ENCODE data around the gene MICAL1. TPM values are rescaled to one million over a fixed set of nuclear protein-coding genes. Genes with fewer than 3 reads are reported as not detected.

Gene MICAL1
- polyA plus RNA-seq, 1 donor, result 32.8 TPM

DNA sequence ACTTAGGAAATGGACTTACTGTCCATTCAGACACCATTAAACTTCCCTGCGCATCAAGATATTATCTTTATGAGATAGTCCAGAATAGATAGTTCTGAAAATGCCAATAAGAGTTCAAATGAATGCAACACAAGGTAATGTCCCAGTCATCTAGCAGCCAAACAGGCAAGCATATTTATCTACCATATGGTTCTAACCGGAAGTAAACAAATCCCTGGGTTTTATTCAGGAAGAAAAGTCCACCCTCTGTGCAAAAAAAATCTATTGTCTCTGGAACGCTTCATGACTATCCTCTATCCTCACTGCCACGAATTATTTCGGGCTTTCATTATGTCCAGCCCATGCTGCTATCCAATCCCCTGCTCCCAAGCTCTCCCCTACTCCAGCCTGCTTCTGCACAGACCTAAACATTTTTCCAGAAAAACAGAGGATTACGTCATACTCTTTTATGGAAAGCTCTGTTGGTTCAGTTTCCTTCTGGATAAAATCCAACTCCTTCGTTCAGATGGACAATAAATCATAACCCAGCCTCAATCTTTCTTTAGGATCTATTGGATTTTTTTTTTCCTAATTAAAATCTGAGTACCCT is 26.6 kb downstream of the MICAL1 start:
- peak; percentile 38 for DNase-seq

GRCh38 chr6:109424946-109425345 is 30.6 kb downstream of the MICAL1 start:
- DNase-seq, result no peak

GRCh38 chr6:109421184-109421583 is 34.4 kb downstream of the MICAL1 start:
- DNase-seq, result no peak

GRCh38 chr6:109420751-109421150 is 34.8 kb downstream of the MICAL1 start:
- DNase-seq, result no peak

GRCh38 chr6:109417646-109418045 is 37.9 kb downstream of the MICAL1 start:
- DNase-seq, result no peak

GRCh38 chr6:109411034-109411433 is 44.5 kb downstream of the MICAL1 start:
- no peak for DNase-seq

GRCh38 chr6:109406196-109406595 is 49.4 kb downstream of the MICAL1 start:
- DNase-seq, result no peak

DNA sequence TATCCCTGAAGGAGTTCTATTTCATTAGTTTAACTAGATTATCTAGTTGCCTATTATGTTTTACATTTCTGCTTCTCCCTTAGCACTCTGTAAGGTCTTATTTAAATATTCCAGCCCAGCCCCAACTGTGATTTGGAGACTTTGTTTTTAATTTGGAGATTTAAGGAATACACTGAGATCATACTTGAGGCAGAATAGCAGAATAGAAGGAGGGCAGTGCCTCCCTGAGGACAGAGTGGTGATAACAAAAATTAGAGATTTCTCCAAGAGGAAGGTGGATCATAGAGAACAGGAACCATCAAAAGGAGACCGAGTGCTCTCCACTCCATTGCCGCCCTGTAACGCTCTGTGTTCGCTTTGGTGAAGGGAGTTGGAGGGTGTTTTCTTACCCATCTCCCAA is 58.6 kb downstream of the MICAL1 start:
- DNase-seq, result no peak

- DNase-seq, result no peak
These were observed 59.4 kb downstream of the MICAL1 start for GRCh38 chr6:109396046-109396718.

Other genes with a start within 250 kb of the MICAL1 start
- 538 TPM for gene CD164, start 73.3 kb downstream of the MICAL1 start, polyA plus RNA-seq (ENCODE audit: insufficient read length)
- gene PPIL6, start 15.1 kb downstream of the MICAL1 start, polyA plus RNA-seq (ENCODE audit: insufficient read length), result 21.5 TPM
- gene SMPD2, start 15.0 kb downstream of the MICAL1 start, polyA plus RNA-seq (ENCODE audit: insufficient read length), result 12.9 TPM
- 17.4 TPM for gene ZBTB24, start 27.4 kb upstream of the MICAL1 start, polyA plus RNA-seq (ENCODE audit: insufficient read length)
- gene AK9, start 235.4 kb upstream of the MICAL1 start, polyA plus RNA-seq (ENCODE audit: insufficient read length), result 17.9 TPM
- gene FIG4, start 235.5 kb upstream of the MICAL1 start, polyA plus RNA-seq (ENCODE audit: insufficient read length), result 25.8 TPM